Mesenchymal stem cell (in vitro differentiated cells and primary cell): ENCODE data around the gene SCNN1B. TPM values are rescaled to one million over a fixed set of nuclear protein-coding genes. Genes with fewer than 3 reads are reported as not detected.
"Not testable (repeated sequence)": the region's sequence is repeated elsewhere in the genome, so short reads cannot be mapped to it uniquely, and the experiment has no call there.

Experiments used
- DNase-seq: peaks from one replicate; pipeline ENCODE4 v3.0.0-alpha.2; 2013
- H2AFZ ChIP-seq: one replicate; pipeline ENCODE4 v1.6.1; 2013; ENCODE audit warnings: low read depth, mild to moderate bottlenecking, control low read depth, inconsistent platforms, low read length, moderate library complexity
- H2AK5ac ChIP-seq: 2 replicates; pipeline ENCODE4 v1.6.1; 2013; ENCODE audit warnings: low read length, moderate library complexity, mild to moderate bottlenecking, inconsistent platforms; ENCODE audit not compliant: severe bottlenecking
- H2BK120ac ChIP-seq: one replicate; pipeline ENCODE4 v1.6.1; 2013; ENCODE audit warnings: low read depth, mild to moderate bottlenecking, inconsistent platforms, low read length, moderate library complexity
- H2BK12ac ChIP-seq, 2 experiments: one replicate each; pipeline ENCODE4 v1.6.1; 2013; ENCODE audit warnings: inconsistent platforms in 2 of 2, low read length in 2 of 2, mild to moderate bottlenecking in 2 of 2, moderate library complexity in 2 of 2, control low read depth in 1 of 2
- H2BK15ac ChIP-seq: one replicate; pipeline ENCODE4 v1.6.1; 2013; ENCODE audit warnings: mild to moderate bottlenecking, low read depth, inconsistent platforms; ENCODE audit not compliant: poor library complexity, severe bottlenecking
- H2BK5ac ChIP-seq: 2 replicates; pipeline ENCODE4 v1.6.1; 2013; ENCODE audit warnings: low read depth, mild to moderate bottlenecking, low read length, control low read depth, inconsistent platforms; ENCODE audit not compliant: poor library complexity, severe bottlenecking
- H3K14ac ChIP-seq, 2 experiments: one replicate each; pipeline ENCODE4 v1.6.1; 2013; ENCODE audit warnings: inconsistent platforms in 2 of 2, low read length in 2 of 2, control low read depth in 1 of 2, mild to moderate bottlenecking in 1 of 2, moderate library complexity in 1 of 2
- H3K18ac ChIP-seq, 2 experiments: one replicate each; pipeline ENCODE4 v1.6.1; 2013; ENCODE audit warnings: inconsistent platforms in 2 of 2, low read length in 2 of 2, control low read depth in 1 of 2, low read depth in 1 of 2, mild to moderate bottlenecking in 1 of 2
- H3K23ac ChIP-seq, 2 experiments: one replicate each; pipeline ENCODE4 v1.6.1; 2013; ENCODE audit warnings: inconsistent platforms in 2 of 2, low read length in 2 of 2, mild to moderate bottlenecking in 2 of 2, moderate library complexity in 2 of 2, control low read depth in 1 of 2
- H3K27ac ChIP-seq: 2 replicates; pipeline ENCODE4 v1.5.1; 2013; ENCODE audit warnings: mild to moderate bottlenecking, moderate library complexity, low read length, control low read depth, inconsistent platforms; ENCODE audit not compliant: poor library complexity, severe bottlenecking
- H3K27me3 ChIP-seq, 2 experiments: 2 replicates each; pipeline versions ENCODE4 v1.6.1 to v1.7.0; 2013; ENCODE audit warnings: low read length in 2 of 2, mild to moderate bottlenecking in 2 of 2, moderate library complexity in 2 of 2, control low read depth in 1 of 2, inconsistent platforms in 1 of 2; ENCODE audit not compliant: control insufficient read depth in 1 of 2, insufficient read depth in 1 of 2
- H3K36me3 ChIP-seq, 2 experiments: 2 replicates each; pipeline versions ENCODE4 v1.6.1 to v1.7.0; 2013; ENCODE audit warnings: low read length in 2 of 2, control low read depth in 1 of 2, inconsistent platforms in 1 of 2, low read depth in 1 of 2, mild to moderate bottlenecking in 1 of 2; ENCODE audit not compliant: insufficient read depth in 2 of 2, control insufficient read depth in 1 of 2
- H3K4ac ChIP-seq, 2 experiments: one replicate each; pipeline ENCODE4 v1.6.1; 2013; ENCODE audit warnings: inconsistent platforms in 2 of 2, low read length in 2 of 2, mild to moderate bottlenecking in 2 of 2, moderate library complexity in 2 of 2, control low read depth in 1 of 2, low read depth in 1 of 2
- H3K4me1 ChIP-seq: 2 replicates; pipeline ENCODE4 v1.6.1; 2013; ENCODE audit warnings: low read depth, low read length, control low read depth; ENCODE audit not compliant: control insufficient read depth, insufficient read depth
- H3K4me2 ChIP-seq: 2 replicates; pipeline ENCODE4 v1.6.1; 2013; ENCODE audit warnings: low read length, mild to moderate bottlenecking, inconsistent platforms; ENCODE audit not compliant: poor library complexity, severe bottlenecking
- H3K4me3 ChIP-seq, 2 experiments: 2 replicates each; pipeline versions ENCODE4 v1.5.1 to v1.7.0; 2013; ENCODE audit warnings: low read length in 2 of 2, mild to moderate bottlenecking in 2 of 2, control low read depth in 1 of 2, low read depth in 1 of 2; ENCODE audit not compliant: insufficient read depth in 1 of 2
- H3K79me1 ChIP-seq: replicated peaks from 2 replicates; pipeline ENCODE4 v1.6.1; 2013; ENCODE audit warnings: mild to moderate bottlenecking, control low read depth, low read length, inconsistent platforms; ENCODE audit not compliant: poor library complexity, severe bottlenecking
- H3K9ac ChIP-seq: 2 replicates; pipeline ENCODE4 v1.7.0; 2013; ENCODE audit warnings: mild to moderate bottlenecking, low read length, moderate library complexity
- H3K9me3 ChIP-seq: 2 replicates; pipeline ENCODE4 v1.7.0; 2013; ENCODE audit warnings: mild to moderate bottlenecking, low read length; ENCODE audit not compliant: control insufficient read depth
- H4K8ac ChIP-seq: one replicate; pipeline ENCODE4 v1.6.1; 2013; ENCODE audit warnings: inconsistent platforms, mild to moderate bottlenecking, low read length, moderate library complexity
- H4K91ac ChIP-seq: one replicate; pipeline ENCODE4 v1.6.1; 2013; ENCODE audit warnings: mild to moderate bottlenecking, low read length, inconsistent platforms
- WGBS: methylation state at CpG from one replicate; pipeline ENCODE4 v1.1.7; 2013; ENCODE audit warnings: mixed read lengths; 5-methylcytosine and 5-hydroxymethylcytosine counted together
- polyA plus RNA-seq, 2 experiments: library from polyadenylated mRNA; stranded (reverse); fragments of 200-250 nt; gene quantifications; one replicate each; pipeline ENCODE4 v1.2.3, GENCODE V29; 2013

Gene SCNN1B, protein sequence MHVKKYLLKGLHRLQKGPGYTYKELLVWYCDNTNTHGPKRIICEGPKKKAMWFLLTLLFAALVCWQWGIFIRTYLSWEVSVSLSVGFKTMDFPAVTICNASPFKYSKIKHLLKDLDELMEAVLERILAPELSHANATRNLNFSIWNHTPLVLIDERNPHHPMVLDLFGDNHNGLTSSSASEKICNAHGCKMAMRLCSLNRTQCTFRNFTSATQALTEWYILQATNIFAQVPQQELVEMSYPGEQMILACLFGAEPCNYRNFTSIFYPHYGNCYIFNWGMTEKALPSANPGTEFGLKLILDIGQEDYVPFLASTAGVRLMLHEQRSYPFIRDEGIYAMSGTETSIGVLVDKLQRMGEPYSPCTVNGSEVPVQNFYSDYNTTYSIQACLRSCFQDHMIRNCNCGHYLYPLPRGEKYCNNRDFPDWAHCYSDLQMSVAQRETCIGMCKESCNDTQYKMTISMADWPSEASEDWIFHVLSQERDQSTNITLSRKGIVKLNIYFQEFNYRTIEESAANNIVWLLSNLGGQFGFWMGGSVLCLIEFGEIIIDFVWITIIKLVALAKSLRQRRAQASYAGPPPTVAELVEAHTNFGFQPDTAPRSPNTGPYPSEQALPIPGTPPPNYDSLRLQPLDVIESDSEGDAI
- polyA plus RNA-seq (2013, experiment 1 of 2) = not detected
- polyA plus RNA-seq (2013, experiment 2 of 2) = not detected

DNA sequence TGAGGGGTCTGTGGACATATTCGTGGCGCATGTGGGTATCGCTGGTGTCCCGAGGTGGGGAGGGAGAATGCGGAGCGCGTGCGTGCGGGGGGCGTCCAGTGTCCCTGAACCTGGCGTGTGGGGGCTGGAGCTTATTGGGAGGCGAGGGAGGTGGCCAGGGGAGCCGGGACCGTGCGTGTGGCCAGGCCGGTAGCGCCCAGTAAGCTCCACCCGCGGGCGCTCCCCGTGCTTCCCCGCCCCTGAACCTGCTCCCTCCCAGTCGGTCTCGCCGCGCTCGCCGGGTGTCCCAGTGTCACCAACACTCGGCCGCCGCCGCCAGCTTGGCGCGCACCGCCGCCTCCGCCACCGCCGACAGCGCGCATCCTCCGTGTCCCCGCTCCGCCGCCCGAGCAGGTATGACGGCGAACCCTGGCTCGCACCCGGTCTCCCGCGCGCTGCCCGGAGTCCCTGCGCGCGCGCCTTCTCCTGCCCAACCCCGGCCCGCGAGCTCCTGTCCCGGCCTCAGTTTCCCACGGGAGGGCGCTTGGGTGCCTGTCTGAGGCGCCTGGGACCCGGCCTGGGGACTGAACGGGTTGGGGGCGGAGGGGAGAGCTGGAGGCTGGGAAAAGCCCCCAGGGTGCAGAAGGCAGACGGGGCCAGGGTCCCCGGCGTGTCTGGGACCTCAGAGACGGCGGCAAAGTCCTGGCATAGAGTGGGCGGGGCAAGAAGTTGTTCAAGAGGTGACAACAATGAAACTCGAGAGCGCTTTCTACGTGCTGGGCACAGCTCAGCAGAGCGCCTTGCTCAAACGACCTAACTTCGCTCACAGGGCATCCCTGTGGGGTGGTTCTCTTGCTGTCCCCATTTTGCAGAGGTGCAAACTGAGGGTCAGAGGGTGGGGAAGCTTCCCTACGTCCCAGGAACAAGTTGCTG, at the start of gene SCNN1B:
SCNN1B (plus strand) TSS at position 258 of the 912 bp plus-strand sequence. CDS start 46,298 bp downstream, outside the sequence.
- peak within 1 kb of the TSS in 1 of 2 experiments; percentile 19 for H3K18ac ChIP-seq
- no peak within 1 kb of the TSS for H2BK15ac ChIP-seq
- H3K4ac ChIP-seq = no peak within 1 kb of the TSS
- peak within 1 kb of the TSS; percentile 16 for H3K4me2 ChIP-seq
- H3K4me3 ChIP-seq = no peak within 1 kb of the TSS
- peaks cover 33 to 59% of the 10 kb centered on the region in 2 experiments for H3K27me3 ChIP-seq
- H4K8ac ChIP-seq = no peak within 1 kb of the TSS
- H3K4me1 ChIP-seq = peaks cover 6% of the 10 kb centered on the region
- WGBS = under 1% methylated on average over 75 of the region's 81 CpGs
- no peak within 1 kb of the TSS for H3K27ac ChIP-seq
- no peaks in the 10 kb centered on the region for H3K9me3 ChIP-seq
- H3K14ac ChIP-seq = no peak within 1 kb of the TSS
- no peak within 1 kb of the TSS for H3K9ac ChIP-seq
- H2BK12ac ChIP-seq = no peak within 1 kb of the TSS
- no peak within 1 kb of the TSS for H2BK120ac ChIP-seq
- no peak within 1 kb of the TSS for H2AK5ac ChIP-seq
- H3K79me1 ChIP-seq = no peaks in the 10 kb centered on the region
- no peak for DNase-seq
- no peak within 1 kb of the TSS for H3K23ac ChIP-seq
- H2AFZ ChIP-seq = no peak within 1 kb of the TSS
- H4K91ac ChIP-seq = peak within 1 kb of the TSS; percentile 15
- H3K36me3 ChIP-seq = no peaks in the 10 kb centered on the region
- no peak within 1 kb of the TSS for H2BK5ac ChIP-seq

DNA sequence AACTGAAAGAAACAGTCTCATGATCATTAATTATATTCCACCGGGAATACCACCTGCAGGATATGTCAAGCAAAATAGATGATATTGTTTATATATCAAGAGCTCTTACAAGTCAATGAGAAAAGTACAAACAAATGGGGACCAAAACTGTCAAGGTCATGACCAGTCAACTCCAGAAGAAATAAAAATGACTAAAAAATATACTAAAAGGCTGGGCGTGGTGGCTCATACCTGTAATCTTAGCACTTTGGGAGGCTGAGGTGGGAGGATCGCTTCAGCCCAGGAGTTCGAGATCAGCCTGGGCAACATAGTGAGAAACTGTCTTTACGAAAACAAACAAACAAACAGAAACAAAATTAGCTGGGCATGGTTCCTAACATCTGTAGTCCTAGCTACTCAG, 49.8 kb upstream of the SCNN1B start:
- WGBS = 83% methylated on average over 4 of the region's 5 CpGs

DNA sequence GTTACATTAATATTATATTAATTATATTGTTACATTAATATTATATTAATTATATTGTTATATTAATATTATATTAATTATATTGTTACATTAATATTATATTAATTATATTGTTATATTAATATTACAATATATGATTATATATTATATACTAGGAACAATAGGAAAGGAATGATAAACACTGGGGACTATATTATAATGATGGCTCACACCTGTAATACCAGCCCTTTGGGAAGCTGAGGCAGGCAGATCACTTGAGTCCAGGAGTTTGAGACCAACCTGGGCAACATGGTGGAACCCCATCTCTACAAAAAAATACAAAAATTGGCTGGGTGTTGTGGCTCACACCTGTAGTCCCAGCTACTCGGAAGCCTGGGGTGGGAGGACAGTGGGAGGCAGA, 48.5 kb upstream of the SCNN1B start:
- H3K14ac ChIP-seq, H2BK120ac ChIP-seq: not testable (repeated sequence)
- WGBS = no CpG with 5 or more reads among the region's 1 CpG

More for the DNA sequence above, 49.8 kb upstream of the SCNN1B start:
- Histone ChIP-seq H3K4me3 (no peak overlapping the region), H3K4ac (no peak overlapping the region), H3K27me3 (no peaks in the 10 kb centered on the region), H3K4me1 (no peaks in the 10 kb centered on the region), H3K23ac (no peak overlapping the region), H3K27ac (no peak overlapping the region), H2BK15ac (no peak overlapping the region), H2AK5ac (no peak overlapping the region), H4K91ac (no peak overlapping the region), H3K9me3 (no peaks in the 10 kb centered on the region), H3K36me3 (no peaks in the 10 kb centered on the region), H3K79me1 (no peaks in the 10 kb centered on the region), H3K14ac (no peak overlapping the region), H3K9ac (no peak overlapping the region), H2BK12ac (no peak overlapping the region), H4K8ac (no peak overlapping the region), H3K18ac (no peak overlapping the region), H3K4me2 (no peak overlapping the region), H2BK5ac (no peak overlapping the region), H2AFZ (no peak overlapping the region), H2BK120ac (no peak overlapping the region)
- DNase-seq = no peak

More for the DNA sequence above, 48.5 kb upstream of the SCNN1B start:
- H2BK12ac ChIP-seq, H3K23ac ChIP-seq, H3K27me3 ChIP-seq, H3K4me1 ChIP-seq, H3K4ac ChIP-seq, H2AFZ ChIP-seq, H2BK15ac ChIP-seq, H3K9ac ChIP-seq, H3K18ac ChIP-seq, H4K8ac ChIP-seq, H3K4me3 ChIP-seq, H4K91ac ChIP-seq, H3K9me3 ChIP-seq, H3K4me2 ChIP-seq, H3K27ac ChIP-seq, H3K79me1 ChIP-seq, DNase-seq, H2BK5ac ChIP-seq, H2AK5ac ChIP-seq, H3K36me3 ChIP-seq: not testable (repeated sequence)
